Neural cell (in vitro differentiated cells): ENCODE results near the gene GRAMD4. TPM values are rescaled to one million over a fixed set of nuclear protein-coding genes. Genes with fewer than 3 reads are reported as not detected.

Source experiments
- H2AFZ ChIP-seq: fragments of 200-600, 300-800 bp; sonication (generic), shearing (Covaris generic); 2 replicates; pipeline ENCODE4 v1.6.0; 2014; ENCODE audit warnings: low read depth, mild to moderate bottlenecking, antibody characterized with exemption, low read length, moderate library complexity
- H3F3A ChIP-seq: fragments of 200-600 bp; shearing (Covaris generic); 2 replicates; pipeline ENCODE4 v1.6.1; 2016; ENCODE audit warnings: mild to moderate bottlenecking, moderate library complexity, mixed read lengths, antibody characterized with exemption, low read length; ENCODE audit not compliant: insufficient read depth, poor library complexity, severe bottlenecking
- H3K27ac ChIP-seq: fragments of 200-600, 300-800 bp; sonication (generic), shearing (Covaris generic); 2 replicates; pipeline ENCODE4 v1.5.1; 2014; ENCODE audit warnings: mild to moderate bottlenecking, low read length, moderate library complexity
- H3K27me3 ChIP-seq: fragments of 300-800, 200-600 bp; sonication (generic), shearing (Covaris generic); 2 replicates; pipeline ENCODE4 v1.6.0; 2014; ENCODE audit warnings: mild to moderate bottlenecking, low read depth, low read length, moderate library complexity; ENCODE audit not compliant: insufficient read depth
- H3K36me3 ChIP-seq: fragments of 300-800, 200-600 bp; sonication (generic), shearing (Covaris generic); 2 replicates; pipeline ENCODE4 v1.5.1; 2014; ENCODE audit warnings: mild to moderate bottlenecking, antibody characterized with exemption, low read length, moderate library complexity; ENCODE audit not compliant: insufficient read depth
- H3K4me2 ChIP-seq: fragments of 300-800, 200-600 bp; sonication (generic), shearing (Covaris generic); 2 replicates; pipeline ENCODE4 v1.6.0; 2014; ENCODE audit warnings: mild to moderate bottlenecking, low read length
- H3K4me3 ChIP-seq: fragments of 300-800, 200-600 bp; sonication (generic), shearing (Covaris generic); 2 replicates; pipeline ENCODE4 v1.5.1; 2014; ENCODE audit warnings: mild to moderate bottlenecking, low read length, moderate library complexity
- H3K79me2 ChIP-seq: fragments of 200-600 bp; shearing (Covaris generic); replicated peaks from 2 replicates; pipeline ENCODE4 v1.6.0; 2014; ENCODE audit warnings: mild to moderate bottlenecking, low read length, moderate library complexity; ENCODE audit not compliant: insufficient read depth
- H3K9ac ChIP-seq: fragments of 300-800, 200-600 bp; sonication (generic), shearing (Covaris generic); 2 replicates; pipeline ENCODE4 v1.6.1; 2016; ENCODE audit warnings: mild to moderate bottlenecking, low read length, mixed read lengths
- H3K9me2 ChIP-seq: fragments of 200-600 bp; shearing (Covaris generic); 2 replicates; pipeline ENCODE4 v1.6.1; 2016; ENCODE audit warnings: mild to moderate bottlenecking, low read length, mixed read lengths; ENCODE audit not compliant: insufficient read depth
- H3K9me3 ChIP-seq: fragments of 200-600, 300-800 bp; sonication (generic), shearing (Covaris generic); 2 replicates; pipeline ENCODE4 v1.6.1; 2016; ENCODE audit warnings: mild to moderate bottlenecking, mixed run types, low read length, moderate library complexity, mixed read lengths
- H4K20me1 ChIP-seq: fragments of 200-600 bp; shearing (Covaris generic); 2 replicates; pipeline ENCODE4 v1.6.1; 2016; ENCODE audit warnings: mild to moderate bottlenecking, mixed run types; ENCODE audit not compliant: insufficient read depth
- EP300 ChIP-seq: fragments of 450-650 bp; conservative IDR thresholded peaks from 2 replicates; pipeline ENCODE4 v1.6.1; 2014; ENCODE audit warnings: antibody characterized with exemption, mild to moderate bottlenecking, moderate library complexity; ENCODE audit not compliant: poor library complexity, severe bottlenecking
- EZH2 ChIP-seq: fragments of 200-600, 300-800 bp; shearing (Covaris generic), sonication (generic); IDR thresholded peaks from 2 replicates; pipeline ENCODE4 v1.6.1; 2014; ENCODE audit warnings: antibody characterized with exemption, low read length, borderline replicate concordance, mild to moderate bottlenecking; ENCODE audit not compliant: insufficient read depth, poor library complexity, severe bottlenecking
- MXI1 ChIP-seq: fragments of 450-650 bp; conservative IDR thresholded peaks from 2 replicates; pipeline ENCODE4 v1.6.1; 2014; ENCODE audit warnings: antibody characterized with exemption, mild to moderate bottlenecking; ENCODE audit not compliant: poor library complexity, severe bottlenecking
- POLR2AphosphoS5 ChIP-seq: IDR thresholded peaks from 2 replicates; pipeline ENCODE4 v1.6.1; 2012
- RAD21 ChIP-seq: fragments of 450-650 bp; conservative IDR thresholded peaks from 2 replicates; pipeline ENCODE4 v1.6.1; 2014; ENCODE audit warnings: antibody characterized with exemption, mild to moderate bottlenecking, moderate library complexity
- SMC3 ChIP-seq: fragments of 450-650 bp; conservative IDR thresholded peaks from 2 replicates; pipeline ENCODE4 v1.6.1; 2014; ENCODE audit warnings: antibody characterized with exemption, mild to moderate bottlenecking, moderate library complexity; ENCODE audit not compliant: poor library complexity
- TAF1 ChIP-seq: IDR thresholded peaks from 2 replicates; pipeline ENCODE4 v1.6.1; 2012; ENCODE audit warnings: low read depth
- polyA plus RNA-seq: library from polyadenylated mRNA; depleted of rRNA; stranded (reverse); fragments of >200 nt; gene quantifications from 2 replicates; pipeline ENCODE4 v1.2.3, GENCODE V29; 2014
- TF ChIP-seq, protein P1 (sequence below): IDR thresholded peaks from 2 replicates; pipeline ENCODE4 v1.6.1; 2012; ENCODE audit warnings: borderline replicate concordance
- TF ChIP-seq, protein P2 (sequence below): fragments of 450-650 bp; IDR thresholded peaks from 2 replicates; pipeline ENCODE4 v1.5.1; 2014; ENCODE audit warnings: antibody characterized with exemption, mild to moderate bottlenecking, moderate library complexity; ENCODE audit not compliant: poor library complexity, severe bottlenecking

The GRAMD4 gene
- polyA plus RNA-seq, 1 donor from 2014 or later, result 35.6 TPM

DNA sequence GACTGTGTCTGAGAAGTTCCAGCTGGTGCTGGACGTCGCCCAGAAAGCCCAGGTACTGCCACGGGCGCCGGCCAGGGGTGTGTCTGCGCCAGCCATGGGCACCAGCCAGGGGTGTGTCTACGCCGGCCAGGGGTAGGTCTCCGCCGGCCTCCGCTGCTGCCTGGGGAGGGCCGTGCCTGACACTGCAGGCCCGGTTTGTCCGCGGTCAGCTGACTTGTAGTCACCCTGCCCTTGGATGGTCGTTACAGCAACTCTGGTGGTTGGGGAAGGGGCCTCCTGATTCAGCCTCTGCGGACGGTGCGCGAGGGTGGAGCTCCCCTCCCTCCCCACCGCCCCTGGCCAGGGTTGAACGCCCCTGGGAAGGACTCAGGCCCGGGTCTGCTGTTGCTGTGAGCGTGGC, 47.9 kb downstream of the GRAMD4 start:
- Histone ChIP-seq H4K20me1 (no peaks in the 10 kb centered on the region), H3K36me3 (no peaks in the 10 kb centered on the region), H3K4me2 (no peak overlapping the region), H3K27me3 (no peaks in the 10 kb centered on the region), H3K9me2 (no peaks in the 10 kb centered on the region), H3K9ac (no peak overlapping the region), H3K27ac (no peak overlapping the region), H3F3A (no peaks in the 10 kb centered on the region), H3K79me2 (no peaks in the 10 kb centered on the region), H3K9me3 (no peaks in the 10 kb centered on the region), H3K4me3 (no peak overlapping the region), H2AFZ (no peak overlapping the region)
- TF ChIP-seq RAD21 (no peak), TAF1 (no peak), EP300 (no peak), POLR2AphosphoS5 (no peak), EZH2 (no peak), SMC3 (no peak), MXI1 (no peak)
- TF ChIP-seq, protein P1, sequence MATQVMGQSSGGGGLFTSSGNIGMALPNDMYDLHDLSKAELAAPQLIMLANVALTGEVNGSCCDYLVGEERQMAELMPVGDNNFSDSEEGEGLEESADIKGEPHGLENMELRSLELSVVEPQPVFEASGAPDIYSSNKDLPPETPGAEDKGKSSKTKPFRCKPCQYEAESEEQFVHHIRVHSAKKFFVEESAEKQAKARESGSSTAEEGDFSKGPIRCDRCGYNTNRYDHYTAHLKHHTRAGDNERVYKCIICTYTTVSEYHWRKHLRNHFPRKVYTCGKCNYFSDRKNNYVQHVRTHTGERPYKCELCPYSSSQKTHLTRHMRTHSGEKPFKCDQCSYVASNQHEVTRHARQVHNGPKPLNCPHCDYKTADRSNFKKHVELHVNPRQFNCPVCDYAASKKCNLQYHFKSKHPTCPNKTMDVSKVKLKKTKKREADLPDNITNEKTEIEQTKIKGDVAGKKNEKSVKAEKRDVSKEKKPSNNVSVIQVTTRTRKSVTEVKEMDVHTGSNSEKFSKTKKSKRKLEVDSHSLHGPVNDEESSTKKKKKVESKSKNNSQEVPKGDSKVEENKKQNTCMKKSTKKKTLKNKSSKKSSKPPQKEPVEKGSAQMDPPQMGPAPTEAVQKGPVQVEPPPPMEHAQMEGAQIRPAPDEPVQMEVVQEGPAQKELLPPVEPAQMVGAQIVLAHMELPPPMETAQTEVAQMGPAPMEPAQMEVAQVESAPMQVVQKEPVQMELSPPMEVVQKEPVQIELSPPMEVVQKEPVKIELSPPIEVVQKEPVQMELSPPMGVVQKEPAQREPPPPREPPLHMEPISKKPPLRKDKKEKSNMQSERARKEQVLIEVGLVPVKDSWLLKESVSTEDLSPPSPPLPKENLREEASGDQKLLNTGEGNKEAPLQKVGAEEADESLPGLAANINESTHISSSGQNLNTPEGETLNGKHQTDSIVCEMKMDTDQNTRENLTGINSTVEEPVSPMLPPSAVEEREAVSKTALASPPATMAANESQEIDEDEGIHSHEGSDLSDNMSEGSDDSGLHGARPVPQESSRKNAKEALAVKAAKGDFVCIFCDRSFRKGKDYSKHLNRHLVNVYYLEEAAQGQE, result no peak
- TF ChIP-seq, protein P2, sequence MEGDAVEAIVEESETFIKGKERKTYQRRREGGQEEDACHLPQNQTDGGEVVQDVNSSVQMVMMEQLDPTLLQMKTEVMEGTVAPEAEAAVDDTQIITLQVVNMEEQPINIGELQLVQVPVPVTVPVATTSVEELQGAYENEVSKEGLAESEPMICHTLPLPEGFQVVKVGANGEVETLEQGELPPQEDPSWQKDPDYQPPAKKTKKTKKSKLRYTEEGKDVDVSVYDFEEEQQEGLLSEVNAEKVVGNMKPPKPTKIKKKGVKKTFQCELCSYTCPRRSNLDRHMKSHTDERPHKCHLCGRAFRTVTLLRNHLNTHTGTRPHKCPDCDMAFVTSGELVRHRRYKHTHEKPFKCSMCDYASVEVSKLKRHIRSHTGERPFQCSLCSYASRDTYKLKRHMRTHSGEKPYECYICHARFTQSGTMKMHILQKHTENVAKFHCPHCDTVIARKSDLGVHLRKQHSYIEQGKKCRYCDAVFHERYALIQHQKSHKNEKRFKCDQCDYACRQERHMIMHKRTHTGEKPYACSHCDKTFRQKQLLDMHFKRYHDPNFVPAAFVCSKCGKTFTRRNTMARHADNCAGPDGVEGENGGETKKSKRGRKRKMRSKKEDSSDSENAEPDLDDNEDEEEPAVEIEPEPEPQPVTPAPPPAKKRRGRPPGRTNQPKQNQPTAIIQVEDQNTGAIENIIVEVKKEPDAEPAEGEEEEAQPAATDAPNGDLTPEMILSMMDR, result no peak

DNA sequence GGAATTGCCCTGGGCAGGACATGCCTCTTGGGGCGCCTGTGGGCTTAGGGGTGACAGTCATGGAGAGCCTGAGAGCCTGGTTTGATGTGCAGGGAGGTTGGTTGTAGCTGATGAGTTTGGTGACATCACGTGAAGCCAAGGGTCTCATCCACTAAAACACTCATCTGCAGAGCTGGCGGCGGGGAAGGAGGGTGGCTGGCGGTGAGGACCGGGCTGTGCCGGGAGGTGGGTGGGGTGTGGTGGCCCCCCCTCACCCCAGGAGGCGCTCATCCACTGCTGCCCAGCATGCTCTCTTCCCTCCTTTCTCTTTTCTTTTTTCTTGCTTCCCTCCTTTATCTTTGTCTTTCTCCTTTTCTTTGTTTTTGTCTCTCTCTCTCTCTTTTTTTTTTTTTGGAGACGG, 49.0 kb downstream of the GRAMD4 start:
- Histone ChIP-seq H3K9me3 (no peaks in the 10 kb centered on the region), H3K4me3 (no peak overlapping the region), H3K27ac (no peak overlapping the region), H3K9me2 (no peaks in the 10 kb centered on the region), H3K27me3 (no peaks in the 10 kb centered on the region), H3K79me2 (no peaks in the 10 kb centered on the region), H3K9ac (no peak overlapping the region), H4K20me1 (no peaks in the 10 kb centered on the region), H3K4me2 (no peak overlapping the region), H3F3A (no peaks in the 10 kb centered on the region), H3K36me3 (no peaks in the 10 kb centered on the region), H2AFZ (no peak overlapping the region)
- TF ChIP-seq RAD21, result no peak
- no peak for TF ChIP-seq MXI1
- TF ChIP-seq EP300, result no peak

DNA sequence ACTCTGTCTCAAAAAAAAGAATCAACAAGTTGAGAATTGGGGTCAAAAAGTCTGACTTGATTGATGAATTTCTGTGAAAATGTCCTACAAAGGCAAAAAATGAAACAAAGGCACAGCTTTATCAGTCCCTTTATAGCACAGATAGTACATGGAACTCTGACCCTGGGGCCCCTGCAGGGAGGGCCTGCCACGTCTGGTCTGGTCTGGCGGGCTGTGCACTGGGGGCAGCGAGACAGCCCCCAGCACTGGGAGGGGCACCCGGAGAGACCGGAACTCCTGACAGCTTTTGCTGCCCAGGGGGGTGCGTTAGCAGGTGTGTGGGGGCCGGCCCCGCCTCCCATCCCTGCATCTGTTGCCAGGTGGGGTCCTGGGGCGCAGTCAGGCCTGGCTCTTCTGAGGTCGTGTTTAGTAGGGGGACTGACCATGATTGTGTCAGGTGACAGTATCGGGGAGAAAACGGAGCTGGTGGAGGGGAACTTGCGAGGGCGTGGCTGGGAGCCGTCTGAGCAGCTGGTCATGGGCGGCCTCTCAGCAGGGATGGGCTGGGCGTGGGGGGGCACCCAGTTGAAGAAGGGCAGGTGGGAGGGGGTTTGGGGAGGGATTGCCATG, 51.7 kb downstream of the GRAMD4 start:
- Histone ChIP-seq H3K9ac (no peak overlapping the region), H3K36me3 (no peaks in the 10 kb centered on the region), H3K4me2 (no peak overlapping the region), H3K4me3 (no peak overlapping the region), H3K9me2 (no peaks in the 10 kb centered on the region), H3K79me2 (no peaks in the 10 kb centered on the region), H4K20me1 (no peaks in the 10 kb centered on the region), H3K27ac (no peak overlapping the region), H3F3A (no peaks in the 10 kb centered on the region), H3K27me3 (no peaks in the 10 kb centered on the region), H2AFZ (no peak overlapping the region), H3K9me3 (no peaks in the 10 kb centered on the region)
- TF ChIP-seq EP300, result no peak
- no peak for TF ChIP-seq EZH2
- no peak for TF ChIP-seq SMC3
- no peak for TF ChIP-seq TAF1
- TF ChIP-seq, protein P2, result no peak
- TF ChIP-seq POLR2AphosphoS5, result no peak
- TF ChIP-seq, protein P1, result no peak
- no peak for TF ChIP-seq MXI1
- no peak for TF ChIP-seq RAD21
